ENCODE measurements around the gene P2RX6. TPM values are rescaled to one million over a fixed set of nuclear protein-coding genes. Genes with fewer than 3 reads are reported as not detected.

Gene P2RX6
- total RNA-seq, 1 donor from 2014 or later = 4.5 TPM

- no peak overlapping the region for H3K27ac Mint-ChIP-seq (ENCODE audit: unreplicated experiment)
- TF ChIP-seq CTCF (conservative IDR thresholded peaks at IDR 0.05) = no peak
- peaks cover 18% of the 10 kb centered on the region for H3K4me1 Mint-ChIP-seq
- H3K9me3 Mint-ChIP-seq = no peaks in the 10 kb centered on the region
- no peak for DNase-seq (ENCODE audit: low read depth, low spot score)
- H3K36me3 Mint-ChIP-seq (ENCODE audit: low read depth) = peaks cover 5% of the 10 kb centered on the region
- peak overlapping the region; percentile 41 for H3K4me3 Mint-ChIP-seq
- H3K27me3 Mint-ChIP-seq (ENCODE audit: low read depth) = no peaks in the 10 kb centered on the region
Observed at GRCh38 chr22:20987375-20987774, 27.6 kb upstream of the P2RX6 start.

- Mint-ChIP-seq H3K27ac (ENCODE audit: unreplicated experiment) (no peak overlapping the region), H3K4me3 (no peak overlapping the region), H3K36me3 (ENCODE audit: low read depth) (peaks cover 5% of the 10 kb centered on the region), H3K9me3 (no peaks in the 10 kb centered on the region), H3K4me1 (peaks cover 4% of the 10 kb centered on the region), H3K27me3 (ENCODE audit: low read depth) (no peaks in the 10 kb centered on the region)
- no peak for TF ChIP-seq CTCF (conservative IDR thresholded peaks at IDR 0.05)
- no peak for DNase-seq (ENCODE audit: low read depth, low spot score)
Observed at GRCh38 chr22:20988573-20989322, 26.2 kb upstream of the P2RX6 start.

- peaks cover 5% of the 10 kb centered on the region for H3K36me3 Mint-ChIP-seq (ENCODE audit: low read depth)
- no peaks in the 10 kb centered on the region for H3K4me1 Mint-ChIP-seq
- no peak overlapping the region for H3K4me3 Mint-ChIP-seq
- H3K27me3 Mint-ChIP-seq (ENCODE audit: low read depth) = no peaks in the 10 kb centered on the region
- no peak for DNase-seq (ENCODE audit: low read depth, low spot score)
- no peaks in the 10 kb centered on the region for H3K9me3 Mint-ChIP-seq
- H3K27ac Mint-ChIP-seq (ENCODE audit: unreplicated experiment) = no peak overlapping the region
- TF ChIP-seq CTCF (conservative IDR thresholded peaks at IDR 0.05) = no peak
Observed at GRCh38 chr22:20989323-20990138, 25.4 kb upstream of the P2RX6 start.

- Mint-ChIP-seq H3K9me3 (no peaks in the 10 kb centered on the region), H3K4me3 (peak overlapping the region; percentile 38), H3K27ac (ENCODE audit: unreplicated experiment) (peak overlapping the region; percentile 60), H3K36me3 (ENCODE audit: low read depth) (peaks cover 5% of the 10 kb centered on the region), H3K27me3 (ENCODE audit: low read depth) (no peaks in the 10 kb centered on the region), H3K4me1 (no peaks in the 10 kb centered on the region)
- DNase-seq (ENCODE audit: low read depth, low spot score) = no peak
- no peak for TF ChIP-seq CTCF (conservative IDR thresholded peaks at IDR 0.05)
Observed at GRCh38 chr22:20990184-20991180, 24.5 kb upstream of the P2RX6 start.

All from neural crest cell (in vitro differentiated cells).